Measurements from ENCODE around the gene CCNY. TPM values are rescaled to one million over a fixed set of nuclear protein-coding genes. Genes with fewer than 3 reads are reported as not detected.

CCNY gene
- total RNA-seq, 4 donors from 2014 or later = 23.3 to 72.3 (median 26.7) TPM

DNA sequence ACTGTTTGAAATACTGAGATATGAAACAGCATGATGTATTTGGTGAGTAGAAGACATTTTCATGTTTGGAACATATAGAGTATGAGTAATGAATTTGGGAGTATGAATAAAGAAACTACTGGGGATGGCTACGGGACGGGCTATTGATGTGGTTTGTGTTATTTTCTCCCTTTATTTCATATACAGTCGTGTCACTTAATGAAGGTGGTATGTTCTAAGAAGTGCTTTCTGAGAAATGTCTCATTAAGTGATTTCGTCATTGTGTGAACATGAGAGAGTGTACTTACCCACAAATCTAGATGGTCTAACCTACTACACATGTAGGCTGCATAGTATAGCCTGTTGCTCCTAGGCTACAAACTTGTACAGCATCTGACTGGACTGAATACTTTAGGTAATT is 106.3 kb downstream of the CCNY start:
- no peak overlapping the region for H3K4me3 ChIP-seq (ENCODE audit: low read depth, poor library complexity, severe bottlenecking)
- intact Hi-C loops (cut with DNase I; ENCODE audit: low total_unique reads) = no loop called here
- no peak for TF ChIP-seq POLR2A (IDR thresholded peaks at IDR 0.05)
- TF ChIP-seq, protein P1, sequence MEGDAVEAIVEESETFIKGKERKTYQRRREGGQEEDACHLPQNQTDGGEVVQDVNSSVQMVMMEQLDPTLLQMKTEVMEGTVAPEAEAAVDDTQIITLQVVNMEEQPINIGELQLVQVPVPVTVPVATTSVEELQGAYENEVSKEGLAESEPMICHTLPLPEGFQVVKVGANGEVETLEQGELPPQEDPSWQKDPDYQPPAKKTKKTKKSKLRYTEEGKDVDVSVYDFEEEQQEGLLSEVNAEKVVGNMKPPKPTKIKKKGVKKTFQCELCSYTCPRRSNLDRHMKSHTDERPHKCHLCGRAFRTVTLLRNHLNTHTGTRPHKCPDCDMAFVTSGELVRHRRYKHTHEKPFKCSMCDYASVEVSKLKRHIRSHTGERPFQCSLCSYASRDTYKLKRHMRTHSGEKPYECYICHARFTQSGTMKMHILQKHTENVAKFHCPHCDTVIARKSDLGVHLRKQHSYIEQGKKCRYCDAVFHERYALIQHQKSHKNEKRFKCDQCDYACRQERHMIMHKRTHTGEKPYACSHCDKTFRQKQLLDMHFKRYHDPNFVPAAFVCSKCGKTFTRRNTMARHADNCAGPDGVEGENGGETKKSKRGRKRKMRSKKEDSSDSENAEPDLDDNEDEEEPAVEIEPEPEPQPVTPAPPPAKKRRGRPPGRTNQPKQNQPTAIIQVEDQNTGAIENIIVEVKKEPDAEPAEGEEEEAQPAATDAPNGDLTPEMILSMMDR (IDR thresholded peaks at IDR 0.05) = no peak
- no peak for DNase-seq (ENCODE audit: low spot score in 2 of 2)
- 90 to 91% methylated on average over 4 of the region's 4 CpGs for WGBS, 2 donors

- DNase-seq (ENCODE audit: low spot score in 2 of 2) = no peak
- intact Hi-C loops (cut with DNase I; ENCODE audit: low total_unique reads) = no loop called here
- TF ChIP-seq POLR2A (IDR thresholded peaks at IDR 0.05) = no peak
- TF ChIP-seq, protein P1 (IDR thresholded peaks at IDR 0.05) = no peak
- 89 to 97% methylated on average over 3 of the region's 3 CpGs for WGBS, 2 donors
- no peak overlapping the region for H3K4me3 ChIP-seq (ENCODE audit: low read depth, poor library complexity, severe bottlenecking)
These were observed 107.5 kb downstream of the CCNY start for GRCh38 chr10:35443858-35444257.

GRCh38 chr10:35445150-35445884 is 109.0 kb downstream of the CCNY start:
- WGBS, 2 donors = 73 to 77% methylated on average over 4 of the region's 4 CpGs
- H3K4me3 ChIP-seq (ENCODE audit: low read depth, poor library complexity, severe bottlenecking) = no peak overlapping the region
- intact Hi-C loops (cut with DNase I; ENCODE audit: low total_unique reads) = no loop called here
- no peak for TF ChIP-seq POLR2A (IDR thresholded peaks at IDR 0.05)
- TF ChIP-seq, protein P1 (IDR thresholded peaks at IDR 0.05) = no peak
- no peak for DNase-seq (ENCODE audit: low spot score in 2 of 2)

GRCh38 chr10:35446439-35446838 is 110.1 kb downstream of the CCNY start:
- TF ChIP-seq, protein P1 (IDR thresholded peaks at IDR 0.05) = no peak
- WGBS, 2 donors = 59 to 71% methylated on average over 2 of the region's 2 CpGs
- intact Hi-C loops (cut with DNase I; ENCODE audit: low total_unique reads) = no loop called here

GRCh38 chr10:35447693-35448407 is 111.5 kb downstream of the CCNY start:
- DNase-seq (ENCODE audit: low spot score in 2 of 2) = peak in 1 of 2 donors; percentile 83
- WGBS, 2 donors = 15 to 22% methylated on average over 14 of the region's 14 CpGs
- intact Hi-C loops (cut with DNase I; ENCODE audit: low total_unique reads) = no loop called here

More at GRCh38 chr10:35446439-35446838, 110.1 kb downstream of the CCNY start:
- H3K4me3 ChIP-seq (ENCODE audit: low read depth, poor library complexity, severe bottlenecking) = no peak overlapping the region
- no peak for DNase-seq (ENCODE audit: low spot score in 2 of 2)

More at GRCh38 chr10:35447693-35448407, 111.5 kb downstream of the CCNY start:
- no peak for TF ChIP-seq POLR2A (IDR thresholded peaks at IDR 0.05)
- TF ChIP-seq, protein P1 (IDR thresholded peaks at IDR 0.05) = no peak
- H3K4me3 ChIP-seq (ENCODE audit: low read depth, poor library complexity, severe bottlenecking) = no peak overlapping the region

Data from lower leg skin (tissue), 4 donors.